Measurements from ENCODE around the gene LMCD1.

The LMCD1 gene

GRCh38 chr3:8574040-8574669, 72.5 kb downstream of the LMCD1 start:
- Histone ChIP-seq H2BK5ac (ENCODE audit: low read length) (no peak overlapping the region), H2AK5ac (ENCODE audit: low read depth, low read length) (no peak overlapping the region), H3K4me1 (ENCODE audit: control insufficient read depth in 2 of 2, insufficient read depth in 1 of 2, low read depth in 1 of 2, low read length in 2 of 2) (no peaks in the 10 kb centered on the region), H2BK12ac (ENCODE audit: low read length) (no peak overlapping the region), H3K18ac (ENCODE audit: low read length) (no peak overlapping the region), H3K14ac (ENCODE audit: low read length) (no peak overlapping the region), H3K4ac (ENCODE audit: low read length) (no peak overlapping the region), H3K27me3 (ENCODE audit: control insufficient read depth in 3 of 3, insufficient read depth in 3 of 3, low read depth in 1 of 3, low read length in 3 of 3) (no peaks in the 10 kb centered on the region), H2BK15ac (ENCODE audit: low read length) (no peak overlapping the region), H3K27ac (replicated peaks; ENCODE audit: low read length) (no peak overlapping the region), H3K36me3 (replicated peaks in 1 of 2; ENCODE audit: control insufficient read depth in 2 of 2, insufficient read depth in 2 of 2, low read length in 2 of 2) (no peaks in the 10 kb centered on the region), H3K4me2 (ENCODE audit: insufficient read depth, low read length, poor library complexity, severe bottlenecking) (no peak overlapping the region), H3K9me3 (replicated peaks in 1 of 2; ENCODE audit: control insufficient read depth in 2 of 2, insufficient read depth in 1 of 2, low read depth in 1 of 2, low read length in 2 of 2) (no peaks in the 10 kb centered on the region), H4K8ac (ENCODE audit: low read depth, low read length) (no peak overlapping the region), H3K4me3 (ENCODE audit: low read length in 2 of 2) (no peak overlapping the region), H3K79me1 (ENCODE audit: low read depth, low read length) (no peaks in the 10 kb centered on the region), H2AFZ (ENCODE audit: low read length) (no peak overlapping the region), H3K9ac (ENCODE audit: low read depth, low read length, poor library complexity) (no peak overlapping the region), H4K91ac (ENCODE audit: low read depth, low read length, poor library complexity) (no peak overlapping the region), H3K23ac (ENCODE audit: low read depth, low read length, poor library complexity) (no peak overlapping the region), H2BK120ac (ENCODE audit: low read depth, low read length) (no peak overlapping the region)
- WGBS, 2 donors (ENCODE audit: extremely low coverage in 2 of 2, insufficient read length in 2 of 2, insufficient replicate concordance in 1 of 2), result no CpG with 5 or more reads among the region's 2 CpGs
- DNase-seq (ENCODE audit: low spot score), result no peak

GRCh38 chr3:8574670-8575322, 73.2 kb downstream of the LMCD1 start:
- WGBS, 2 donors (ENCODE audit: extremely low coverage in 2 of 2, insufficient read length in 2 of 2, insufficient replicate concordance in 1 of 2), result no CpG with 5 or more reads among the region's 5 CpGs

GRCh38 chr3:8575364-8576104, 73.9 kb downstream of the LMCD1 start:
- Histone ChIP-seq H3K27ac (replicated peaks; ENCODE audit: low read length) (no peak overlapping the region), H2BK120ac (ENCODE audit: low read depth, low read length) (no peak overlapping the region), H3K9ac (ENCODE audit: low read depth, low read length, poor library complexity) (no peak overlapping the region), H2BK12ac (ENCODE audit: low read length) (no peak overlapping the region), H3K18ac (ENCODE audit: low read length) (no peak overlapping the region), H2BK5ac (ENCODE audit: low read length) (no peak overlapping the region), H3K14ac (ENCODE audit: low read length) (no peak overlapping the region), H3K4me3 (ENCODE audit: low read length in 2 of 2) (no peak overlapping the region), H2AFZ (ENCODE audit: low read length) (no peak overlapping the region), H2AK5ac (ENCODE audit: low read depth, low read length) (no peak overlapping the region), H4K8ac (ENCODE audit: low read depth, low read length) (no peak overlapping the region), H3K79me1 (ENCODE audit: low read depth, low read length) (no peaks in the 10 kb centered on the region), H3K36me3 (replicated peaks in 1 of 2; ENCODE audit: control insufficient read depth in 2 of 2, insufficient read depth in 2 of 2, low read length in 2 of 2) (no peaks in the 10 kb centered on the region), H3K27me3 (ENCODE audit: control insufficient read depth in 3 of 3, insufficient read depth in 3 of 3, low read depth in 1 of 3, low read length in 3 of 3) (no peaks in the 10 kb centered on the region), H3K4me2 (ENCODE audit: insufficient read depth, low read length, poor library complexity, severe bottlenecking) (no peak overlapping the region), H3K4me1 (ENCODE audit: control insufficient read depth in 2 of 2, insufficient read depth in 1 of 2, low read depth in 1 of 2, low read length in 2 of 2) (no peaks in the 10 kb centered on the region), H3K4ac (ENCODE audit: low read length) (no peak overlapping the region), H4K91ac (ENCODE audit: low read depth, low read length, poor library complexity) (no peak overlapping the region), H3K23ac (ENCODE audit: low read depth, low read length, poor library complexity) (no peak overlapping the region), H2BK15ac (ENCODE audit: low read length) (no peak overlapping the region), H3K9me3 (replicated peaks in 1 of 2; ENCODE audit: control insufficient read depth in 2 of 2, insufficient read depth in 1 of 2, low read depth in 1 of 2, low read length in 2 of 2) (no peaks in the 10 kb centered on the region)
- no CpG with 5 or more reads among the region's 5 CpGs for WGBS, 2 donors (ENCODE audit: extremely low coverage in 2 of 2, insufficient read length in 2 of 2, insufficient replicate concordance in 1 of 2)
- no peak for DNase-seq (ENCODE audit: low spot score)

More at GRCh38 chr3:8574670-8575322, 73.2 kb downstream of the LMCD1 start:
- Histone ChIP-seq H3K36me3 (replicated peaks in 1 of 2; ENCODE audit: control insufficient read depth in 2 of 2, insufficient read depth in 2 of 2, low read length in 2 of 2) (no peaks in the 10 kb centered on the region), H3K27ac (replicated peaks; ENCODE audit: low read length) (no peak overlapping the region), H3K9me3 (replicated peaks in 1 of 2; ENCODE audit: control insufficient read depth in 2 of 2, insufficient read depth in 1 of 2, low read depth in 1 of 2, low read length in 2 of 2) (no peaks in the 10 kb centered on the region), H2BK15ac (ENCODE audit: low read length) (no peak overlapping the region), H3K4ac (ENCODE audit: low read length) (no peak overlapping the region), H3K4me3 (ENCODE audit: low read length in 2 of 2) (no peak overlapping the region), H3K4me1 (ENCODE audit: control insufficient read depth in 2 of 2, insufficient read depth in 1 of 2, low read depth in 1 of 2, low read length in 2 of 2) (no peaks in the 10 kb centered on the region), H2BK120ac (ENCODE audit: low read depth, low read length) (no peak overlapping the region), H2BK5ac (ENCODE audit: low read length) (no peak overlapping the region), H3K14ac (ENCODE audit: low read length) (no peak overlapping the region), H3K23ac (ENCODE audit: low read depth, low read length, poor library complexity) (no peak overlapping the region), H2AFZ (ENCODE audit: low read length) (no peak overlapping the region), H3K9ac (ENCODE audit: low read depth, low read length, poor library complexity) (no peak overlapping the region), H3K18ac (ENCODE audit: low read length) (no peak overlapping the region), H3K79me1 (ENCODE audit: low read depth, low read length) (no peaks in the 10 kb centered on the region), H4K91ac (ENCODE audit: low read depth, low read length, poor library complexity) (no peak overlapping the region), H4K8ac (ENCODE audit: low read depth, low read length) (no peak overlapping the region), H2AK5ac (ENCODE audit: low read depth, low read length) (no peak overlapping the region), H3K27me3 (ENCODE audit: control insufficient read depth in 3 of 3, insufficient read depth in 3 of 3, low read depth in 1 of 3, low read length in 3 of 3) (no peaks in the 10 kb centered on the region), H3K4me2 (ENCODE audit: insufficient read depth, low read length, poor library complexity, severe bottlenecking) (no peak overlapping the region), H2BK12ac (ENCODE audit: low read length) (no peak overlapping the region)
- no peak for DNase-seq (ENCODE audit: low spot score)

GRCh38 chr3:8576436-8576835, 74.8 kb downstream of the LMCD1 start:
- Histone ChIP-seq H3K4me3 (ENCODE audit: low read length in 2 of 2) (no peak overlapping the region), H3K4me2 (ENCODE audit: insufficient read depth, low read length, poor library complexity, severe bottlenecking) (no peak overlapping the region), H3K14ac (ENCODE audit: low read length) (no peak overlapping the region), H2BK120ac (ENCODE audit: low read depth, low read length) (no peak overlapping the region), H3K36me3 (replicated peaks in 1 of 2; ENCODE audit: control insufficient read depth in 2 of 2, insufficient read depth in 2 of 2, low read length in 2 of 2) (no peaks in the 10 kb centered on the region), H3K9ac (ENCODE audit: low read depth, low read length, poor library complexity) (no peak overlapping the region), H2AFZ (ENCODE audit: low read length) (no peak overlapping the region), H3K9me3 (replicated peaks in 1 of 2; ENCODE audit: control insufficient read depth in 2 of 2, insufficient read depth in 1 of 2, low read depth in 1 of 2, low read length in 2 of 2) (no peaks in the 10 kb centered on the region), H3K27ac (replicated peaks; ENCODE audit: low read length) (no peak overlapping the region), H3K4ac (ENCODE audit: low read length) (no peak overlapping the region), H3K4me1 (ENCODE audit: control insufficient read depth in 2 of 2, insufficient read depth in 1 of 2, low read depth in 1 of 2, low read length in 2 of 2) (no peaks in the 10 kb centered on the region), H2BK12ac (ENCODE audit: low read length) (no peak overlapping the region), H3K23ac (ENCODE audit: low read depth, low read length, poor library complexity) (no peak overlapping the region), H3K27me3 (ENCODE audit: control insufficient read depth in 3 of 3, insufficient read depth in 3 of 3, low read depth in 1 of 3, low read length in 3 of 3) (no peaks in the 10 kb centered on the region), H2AK5ac (ENCODE audit: low read depth, low read length) (no peak overlapping the region), H3K18ac (ENCODE audit: low read length) (no peak overlapping the region), H4K8ac (ENCODE audit: low read depth, low read length) (no peak overlapping the region), H2BK15ac (ENCODE audit: low read length) (no peak overlapping the region), H3K79me1 (ENCODE audit: low read depth, low read length) (no peaks in the 10 kb centered on the region), H2BK5ac (ENCODE audit: low read length) (no peak overlapping the region), H4K91ac (ENCODE audit: low read depth, low read length, poor library complexity) (no peak overlapping the region)
- no peak for DNase-seq (ENCODE audit: low spot score)
- no CpG with 5 or more reads among the region's 6 CpGs for WGBS, 2 donors (ENCODE audit: extremely low coverage in 2 of 2, insufficient read length in 2 of 2, insufficient replicate concordance in 1 of 2)

Measured in neuronal stem cell (in vitro differentiated cells).